NB4 (cell line): ENCODE data around the gene CRYZL1.

Experiments
- DNase-seq: peaks from one replicate; pipeline ENCODE4 v3.0.0; 2010; ENCODE audit warnings: low read depth
- H3K4me3 ChIP-seq: one replicate; pipeline ENCODE4 v1.5.1; 2011; ENCODE audit warnings: mild to moderate bottlenecking, low read depth, low read length, moderate library complexity
- MYC ChIP-seq: IDR thresholded peaks from 2 replicates; pipeline ENCODE4 v1.6.1; 2011; ENCODE audit warnings: low read depth, low read length
- POLR2A ChIP-seq: IDR thresholded peaks from 2 replicates; pipeline ENCODE4 v1.6.1; 2011; ENCODE audit warnings: mild to moderate bottlenecking; ENCODE audit not compliant: insufficient read length; ENCODE audit errors: extremely low read depth
- TF ChIP-seq, protein P1 (sequence below): IDR thresholded peaks from one replicate; pipeline ENCODE4 v1.5.1; 2012; ENCODE audit warnings: low read depth, low read length
- TF ChIP-seq, protein P2 (sequence below): IDR thresholded peaks from 2 replicates; pipeline ENCODE4 v1.6.1; 2011; ENCODE audit warnings: low read depth, low read length

CRYZL1 gene

GRCh38 chr21:33685613-33686197, 44.2 kb upstream of the CRYZL1 start:
- H3K4me3 ChIP-seq: no peak overlapping the region
- no peak for DNase-seq
- TF ChIP-seq, protein P1, sequence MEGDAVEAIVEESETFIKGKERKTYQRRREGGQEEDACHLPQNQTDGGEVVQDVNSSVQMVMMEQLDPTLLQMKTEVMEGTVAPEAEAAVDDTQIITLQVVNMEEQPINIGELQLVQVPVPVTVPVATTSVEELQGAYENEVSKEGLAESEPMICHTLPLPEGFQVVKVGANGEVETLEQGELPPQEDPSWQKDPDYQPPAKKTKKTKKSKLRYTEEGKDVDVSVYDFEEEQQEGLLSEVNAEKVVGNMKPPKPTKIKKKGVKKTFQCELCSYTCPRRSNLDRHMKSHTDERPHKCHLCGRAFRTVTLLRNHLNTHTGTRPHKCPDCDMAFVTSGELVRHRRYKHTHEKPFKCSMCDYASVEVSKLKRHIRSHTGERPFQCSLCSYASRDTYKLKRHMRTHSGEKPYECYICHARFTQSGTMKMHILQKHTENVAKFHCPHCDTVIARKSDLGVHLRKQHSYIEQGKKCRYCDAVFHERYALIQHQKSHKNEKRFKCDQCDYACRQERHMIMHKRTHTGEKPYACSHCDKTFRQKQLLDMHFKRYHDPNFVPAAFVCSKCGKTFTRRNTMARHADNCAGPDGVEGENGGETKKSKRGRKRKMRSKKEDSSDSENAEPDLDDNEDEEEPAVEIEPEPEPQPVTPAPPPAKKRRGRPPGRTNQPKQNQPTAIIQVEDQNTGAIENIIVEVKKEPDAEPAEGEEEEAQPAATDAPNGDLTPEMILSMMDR: no peak
- TF ChIP-seq MYC: no peak

DNA sequence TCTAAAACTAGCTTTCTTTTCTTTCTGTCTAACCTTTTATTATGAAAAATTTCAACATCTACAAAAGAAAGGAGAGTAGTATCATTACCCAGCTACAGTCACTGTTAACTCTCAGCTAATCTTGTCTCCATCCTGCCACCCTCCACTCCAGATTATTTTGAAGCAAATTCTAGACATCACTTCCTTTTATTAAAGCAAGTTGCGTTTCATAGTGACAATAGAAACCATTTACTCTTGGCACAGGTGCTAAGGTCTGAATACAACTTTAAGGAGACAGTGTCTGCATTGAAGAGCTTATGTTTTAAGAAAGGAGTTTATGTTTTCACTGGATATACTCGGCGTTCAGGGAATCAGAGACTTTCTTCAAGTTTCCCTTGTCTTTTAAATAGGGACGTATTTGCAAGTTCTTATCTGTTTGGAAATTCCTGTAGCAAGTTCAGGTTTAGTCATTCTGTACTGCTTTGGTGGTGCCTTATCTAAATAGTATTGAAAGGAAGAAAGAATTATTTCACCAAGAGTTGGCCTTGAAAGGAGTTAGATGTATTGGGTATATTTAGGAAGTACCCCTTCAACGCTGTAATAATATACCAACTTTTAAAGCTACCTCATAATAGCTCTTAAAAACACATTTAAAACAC, 43.5 kb upstream of the CRYZL1 start:
- TF ChIP-seq, protein P2, sequence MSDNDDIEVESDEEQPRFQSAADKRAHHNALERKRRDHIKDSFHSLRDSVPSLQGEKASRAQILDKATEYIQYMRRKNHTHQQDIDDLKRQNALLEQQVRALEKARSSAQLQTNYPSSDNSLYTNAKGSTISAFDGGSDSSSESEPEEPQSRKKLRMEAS: no peak
- TF ChIP-seq MYC (no peak), POLR2A (no peak)
- TF ChIP-seq, protein P1: no peak
- no peak for DNase-seq
- no peak overlapping the region for H3K4me3 ChIP-seq

GRCh38 chr21:33684068-33684467, 42.5 kb upstream of the CRYZL1 start:
- no peak for DNase-seq
- H3K4me3 ChIP-seq: no peak overlapping the region
- TF ChIP-seq, protein P2: no peak
- TF ChIP-seq, protein P1: no peak
- TF ChIP-seq MYC: no peak
- no peak for TF ChIP-seq POLR2A

- H3K4me3 ChIP-seq: no peak overlapping the region
- TF ChIP-seq POLR2A (no peak), MYC (no peak)
- TF ChIP-seq, protein P2: no peak
- TF ChIP-seq, protein P1: no peak
- no peak for DNase-seq
Measured at GRCh38 chr21:33682992-33683627, 41.6 kb upstream of the CRYZL1 start.

GRCh38 chr21:33680870-33681269, 39.3 kb upstream of the CRYZL1 start:
- TF ChIP-seq, protein P1: no peak
- TF ChIP-seq MYC (no peak), POLR2A (no peak)
- TF ChIP-seq, protein P2: no peak
- DNase-seq: no peak
- H3K4me3 ChIP-seq: no peak overlapping the region
